H9 (cell line): ENCODE data around the gene PKP3. TPM values are rescaled to one million over a fixed set of nuclear protein-coding genes. Genes with fewer than 3 reads are reported as not detected.

Experiments used
- DNase-seq: peaks from one replicate; pipeline ENCODE4 v3.0.0-alpha.2; 2017
- H2AFZ ChIP-seq: one replicate; pipeline ENCODE4 v1.6.1; 2013; ENCODE audit warnings: mild to moderate bottlenecking, low read length, control low read depth, moderate library complexity
- H2AK5ac ChIP-seq: 2 replicates; pipeline ENCODE4 v1.6.1; 2013; ENCODE audit warnings: low read length, control low read depth, mixed read lengths; ENCODE audit not compliant: insufficient read length
- H2BK120ac ChIP-seq: one replicate; pipeline ENCODE4 v1.6.1; 2013; ENCODE audit warnings: low read depth, mild to moderate bottlenecking, low read length, control low read depth, inconsistent platforms; ENCODE audit not compliant: poor library complexity, severe bottlenecking
- H2BK12ac ChIP-seq: 2 replicates; pipeline ENCODE4 v1.6.1; 2013; ENCODE audit warnings: low read length, control low read depth, mixed read lengths, low read depth; ENCODE audit not compliant: insufficient read length
- H2BK15ac ChIP-seq: 2 replicates; pipeline ENCODE4 v1.6.1; 2013; ENCODE audit warnings: low read depth, low read length, control low read depth
- H2BK20ac ChIP-seq: one replicate; pipeline ENCODE4 v1.6.1; 2013; ENCODE audit warnings: low read depth, mild to moderate bottlenecking, low read length, control low read depth, inconsistent platforms; ENCODE audit not compliant: poor library complexity, severe bottlenecking
- H2BK5ac ChIP-seq: 2 replicates; pipeline ENCODE4 v1.6.1; 2013; ENCODE audit warnings: low read length, control low read depth, mixed read lengths; ENCODE audit not compliant: insufficient read length
- H3K14ac ChIP-seq: 2 replicates; pipeline ENCODE4 v1.6.1; 2013; ENCODE audit warnings: low read length, control low read depth; ENCODE audit not compliant: insufficient read depth
- H3K18ac ChIP-seq: 2 replicates; pipeline ENCODE4 v1.6.1; 2013; ENCODE audit warnings: low read depth, mild to moderate bottlenecking, mixed read lengths, low read length, control low read depth; ENCODE audit not compliant: insufficient read length
- H3K23ac ChIP-seq: 2 replicates; pipeline ENCODE4 v1.6.1; 2013; ENCODE audit warnings: low read length, control low read depth, mixed read lengths, low read depth; ENCODE audit not compliant: insufficient read length
- H3K23me2 ChIP-seq: 2 replicates; pipeline ENCODE4 v1.6.1; 2013; ENCODE audit warnings: low read depth, mild to moderate bottlenecking, mixed read lengths, low read length, control low read depth; ENCODE audit not compliant: insufficient read length, poor library complexity, severe bottlenecking
- H3K27ac ChIP-seq: 2 replicates; pipeline ENCODE4 v1.5.1; 2013; ENCODE audit warnings: low read length, control low read depth, mixed read lengths, low read depth; ENCODE audit not compliant: insufficient read length
- H3K27me3 ChIP-seq: 2 replicates; pipeline ENCODE4 v1.6.1; 2013; ENCODE audit warnings: low read length, control low read depth, inconsistent platforms; ENCODE audit not compliant: insufficient read depth
- H3K4ac ChIP-seq: 2 replicates; pipeline ENCODE4 v1.6.1; 2013; ENCODE audit warnings: low read depth, mild to moderate bottlenecking, control low read depth, inconsistent platforms, low read length, moderate library complexity
- H3K4me1 ChIP-seq: 2 replicates; pipeline ENCODE4 v1.6.1; 2013; ENCODE audit warnings: low read length, control low read depth, inconsistent platforms; ENCODE audit not compliant: insufficient read depth
- H3K4me2 ChIP-seq: 2 replicates; pipeline ENCODE4 v1.6.1; 2013; ENCODE audit warnings: low read length, control low read depth, mixed read lengths; ENCODE audit not compliant: insufficient read length, insufficient read depth
- H3K56ac ChIP-seq: 2 replicates; pipeline ENCODE4 v1.6.1; 2013; ENCODE audit warnings: low read depth, mild to moderate bottlenecking, mixed read lengths, low read length, control low read depth; ENCODE audit not compliant: insufficient read length
- H3K79me1 ChIP-seq: 2 replicates; pipeline ENCODE4 v1.6.1; 2013; ENCODE audit warnings: low read depth, mild to moderate bottlenecking, moderate library complexity, low read length, control low read depth, inconsistent platforms; ENCODE audit not compliant: insufficient read depth, poor library complexity, severe bottlenecking
- H3K79me2 ChIP-seq: 2 replicates; pipeline ENCODE4 v1.6.1; 2013; ENCODE audit warnings: low read length, control low read depth, inconsistent platforms; ENCODE audit not compliant: insufficient read depth
- H3K9ac ChIP-seq: 2 replicates; pipeline ENCODE4 v1.6.1; 2013; ENCODE audit warnings: low read length, control low read depth, mixed read lengths; ENCODE audit not compliant: insufficient read length; ENCODE audit errors: extremely low read depth
- H3K9me3 ChIP-seq: one replicate; pipeline ENCODE4 v1.6.1; 2013; ENCODE audit warnings: low read depth, low read length, inconsistent platforms; ENCODE audit not compliant: control insufficient read depth
- H3T11ph ChIP-seq: one replicate; pipeline ENCODE4 v1.6.1; 2013; ENCODE audit warnings: mild to moderate bottlenecking, low read length, control low read depth, inconsistent platforms
- H4K20me1 ChIP-seq: one replicate; pipeline ENCODE4 v1.6.1; 2013; ENCODE audit not compliant: control insufficient read depth, insufficient read length, insufficient read depth
- H4K5ac ChIP-seq: 2 replicates; pipeline ENCODE4 v1.6.1; 2013; ENCODE audit warnings: low read depth, mild to moderate bottlenecking, mixed read lengths, low read length, control low read depth; ENCODE audit not compliant: insufficient read length
- H4K8ac ChIP-seq: replicated peaks from 2 replicates; pipeline ENCODE4 v1.6.1; 2013; ENCODE audit warnings: low read length, control low read depth, mixed read lengths, low read depth; ENCODE audit not compliant: insufficient read length
- H4K91ac ChIP-seq: 2 replicates; pipeline ENCODE4 v1.6.1; 2013; ENCODE audit warnings: low read depth, mild to moderate bottlenecking, moderate library complexity, mixed read lengths, low read length, control low read depth; ENCODE audit not compliant: insufficient read length
- H3K27ac Mint-ChIP-seq, 3 experiments: 2 replicates in 2 of 3; 3 replicates in 1 of 3; pipeline ENCODE4 v1.8.0; 2020 to 2021; ENCODE audit warnings: mixed read lengths in 3 of 3, mild to moderate bottlenecking in 1 of 3, moderate library complexity in 1 of 3
- H3K27me3 Mint-ChIP-seq: 2 replicates; pipeline ENCODE4 v1.8.0; 2021; ENCODE audit warnings: low read depth, mild to moderate bottlenecking, moderate library complexity, mixed read lengths
- H3K36me3 Mint-ChIP-seq, 3 experiments: 2 replicates in 2 of 3; 3 replicates in 1 of 3; pipeline ENCODE4 v1.8.0; 2020 to 2021; ENCODE audit warnings: low read depth in 3 of 3, mixed read lengths in 3 of 3; ENCODE audit not compliant: insufficient read depth in 1 of 3
- H3K4me1 Mint-ChIP-seq, 2 experiments: 2 replicates each; pipeline ENCODE4 v1.8.0; 2020; ENCODE audit warnings: mixed read lengths in 2 of 2
- H3K4me3 Mint-ChIP-seq, 2 experiments: 2 replicates in 1 of 2; 3 replicates in 1 of 2; pipeline ENCODE4 v1.8.0; 2020 to 2021; ENCODE audit warnings: mild to moderate bottlenecking in 2 of 2, mixed read lengths in 2 of 2, moderate library complexity in 1 of 2
- H3K9me3 Mint-ChIP-seq, 2 experiments: 2 replicates in 1 of 2; 3 replicates in 1 of 2; pipeline ENCODE4 v1.8.0; 2020; ENCODE audit warnings: mild to moderate bottlenecking in 2 of 2, mixed read lengths in 2 of 2, moderate library complexity in 1 of 2
- WGBS: extraction: QIAGEN DNeasy Blood & Tissue Kit; methylation state at CpG from one replicate; pipeline ENCODE4 v1.1.7; 2013; ENCODE audit warnings: missing lambda C conversion rate, low lambda C conversion rate, mixed read lengths; ENCODE audit not compliant: insufficient read length; ENCODE audit errors: extremely low coverage; 5-methylcytosine and 5-hydroxymethylcytosine counted together
- total RNA-seq: library from RNA; stranded (reverse); gene quantifications from 2 replicates; pipeline ENCODE4 v1.2.1, GENCODE V29; 2021
- TF ChIP-seq, protein P1 (sequence below): fragments of 200-600 bp; sonication (generic); conservative IDR thresholded peaks from 3 replicates; pipeline ENCODE4 v1.8.0; 2021; ENCODE audit warnings: antibody characterized with exemption, mild to moderate bottlenecking

PKP3 gene
- total RNA-seq, 1 experiment from 2014 or later: 41.7 TPM

DNA sequence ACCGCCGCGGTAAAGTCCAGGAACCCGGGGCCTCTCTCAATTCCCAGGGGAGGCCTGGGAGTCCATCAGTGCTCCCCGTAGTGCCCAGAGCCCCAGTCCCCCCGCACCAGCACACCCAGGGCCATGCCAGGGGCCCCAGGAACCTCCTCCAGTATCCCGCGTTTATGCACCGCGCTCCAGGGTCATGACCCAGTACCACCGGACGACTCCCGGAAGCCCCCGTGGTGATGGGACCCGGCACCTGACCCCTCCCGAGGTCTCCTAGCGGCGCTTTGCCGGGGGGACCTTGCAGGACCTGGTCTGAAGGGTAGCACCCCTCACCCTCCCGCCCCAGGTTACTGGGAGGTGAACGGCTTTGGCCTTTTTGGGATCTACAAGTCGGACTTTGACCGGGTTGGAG, 13.5 kb upstream of the PKP3 start:
- H3K23me2 ChIP-seq: no peaks in the 10 kb centered on the region
- H3K27me3 ChIP-seq: no peaks in the 10 kb centered on the region
- H2BK12ac ChIP-seq: no peak overlapping the region
- TF ChIP-seq, protein P1, sequence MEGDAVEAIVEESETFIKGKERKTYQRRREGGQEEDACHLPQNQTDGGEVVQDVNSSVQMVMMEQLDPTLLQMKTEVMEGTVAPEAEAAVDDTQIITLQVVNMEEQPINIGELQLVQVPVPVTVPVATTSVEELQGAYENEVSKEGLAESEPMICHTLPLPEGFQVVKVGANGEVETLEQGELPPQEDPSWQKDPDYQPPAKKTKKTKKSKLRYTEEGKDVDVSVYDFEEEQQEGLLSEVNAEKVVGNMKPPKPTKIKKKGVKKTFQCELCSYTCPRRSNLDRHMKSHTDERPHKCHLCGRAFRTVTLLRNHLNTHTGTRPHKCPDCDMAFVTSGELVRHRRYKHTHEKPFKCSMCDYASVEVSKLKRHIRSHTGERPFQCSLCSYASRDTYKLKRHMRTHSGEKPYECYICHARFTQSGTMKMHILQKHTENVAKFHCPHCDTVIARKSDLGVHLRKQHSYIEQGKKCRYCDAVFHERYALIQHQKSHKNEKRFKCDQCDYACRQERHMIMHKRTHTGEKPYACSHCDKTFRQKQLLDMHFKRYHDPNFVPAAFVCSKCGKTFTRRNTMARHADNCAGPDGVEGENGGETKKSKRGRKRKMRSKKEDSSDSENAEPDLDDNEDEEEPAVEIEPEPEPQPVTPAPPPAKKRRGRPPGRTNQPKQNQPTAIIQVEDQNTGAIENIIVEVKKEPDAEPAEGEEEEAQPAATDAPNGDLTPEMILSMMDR: no peak
- WGBS: no CpG with 5 or more reads among the region's 23 CpGs
- H2BK120ac ChIP-seq: no peak overlapping the region
- no peaks in the 10 kb centered on the region for H3K79me2 ChIP-seq
- Mint-ChIP-seq H3K4me1 (peaks cover 0 to 3% of the 10 kb centered on the region in 2 experiments; a peak in 1 of 4 replicates), H3K27me3 (no peaks in the 10 kb centered on the region), H3K4me3 (no peak overlapping the region; a peak in 1 of 5 replicates), H3K27ac (no peak overlapping the region), H3K36me3 (peaks cover 22 to 43% (median 31%) of the 10 kb centered on the region in 3 experiments), H3K9me3 (no peaks in the 10 kb centered on the region; a peak in 2 of 5 replicates)
- H3K14ac ChIP-seq: no peak overlapping the region
- H2BK5ac ChIP-seq: no peak overlapping the region
- no peak overlapping the region for H2AFZ ChIP-seq
- H3K9ac ChIP-seq: no peak overlapping the region
- no peaks in the 10 kb centered on the region for H4K20me1 ChIP-seq
- H3K23ac ChIP-seq: no peak overlapping the region
- H2BK15ac ChIP-seq: no peak overlapping the region
- H2AK5ac ChIP-seq: no peak overlapping the region
- H3K27ac ChIP-seq: no peak overlapping the region
- no peak overlapping the region for H3K18ac ChIP-seq
- no peak overlapping the region for H4K8ac ChIP-seq
- no peak overlapping the region for H3T11ph ChIP-seq
- no peaks in the 10 kb centered on the region for H3K79me1 ChIP-seq
- no peak overlapping the region for H4K91ac ChIP-seq
- H4K5ac ChIP-seq: no peak overlapping the region
- H3K4ac ChIP-seq: no peak overlapping the region
- H3K9me3 ChIP-seq: no peaks in the 10 kb centered on the region
- H3K56ac ChIP-seq: no peak overlapping the region
- H2BK20ac ChIP-seq: no peak overlapping the region
- H3K4me1 ChIP-seq: no peaks in the 10 kb centered on the region
- H3K4me2 ChIP-seq: no peak overlapping the region
- DNase-seq: no peak
